ENCODE results near the gene FNDC3B. TPM values are rescaled to one million over a fixed set of nuclear protein-coding genes. Genes with fewer than 3 reads are reported as not detected.

Gene FNDC3B
- total and polyA plus RNA-seq, 2 of the 8 experiments (the other 6 are each of a cell fraction or from before 2014, with no cell fraction given), result 14.1 to 44.4 TPM

- WGBS, 2 experiments (ENCODE audit: extremely low coverage in 1 of 2, insufficient coverage in 1 of 2, insufficient read length in 1 of 2, insufficient replicate concordance in 2 of 2, low coverage in 1 of 2, low lambda C conversion rate in 2 of 2, missing lambda C conversion rate in 1 of 2), result 91% methylated on average over 2 of the region's 2 CpGs; no CpG with 5 or more reads in 1 of the 2 experiments
- no peak overlapping the region for H2BK15ac ChIP-seq (ENCODE audit: low read length)
These were observed 204.6 kb downstream of the FNDC3B start for GRCh38 chr3:172244011-172244410.

More at GRCh38 chr3:172244011-172244410, 204.6 kb downstream of the FNDC3B start:
- Histone ChIP-seq H3K4me3 (ENCODE audit: extremely low read depth in 1 of 4, insufficient read depth in 2 of 4, low read depth in 3 of 4, low read length in 4 of 4) (no peak overlapping the region), H2AK5ac (ENCODE audit: low read depth, low read length) (no peak overlapping the region), H3K4me2 (ENCODE audit: insufficient read depth in 1 of 2, low read depth in 2 of 2, low read length in 2 of 2) (no peak overlapping the region), H3K27ac (ENCODE audit: low read depth, low read length) (no peak overlapping the region), H4K91ac (replicated peaks; ENCODE audit: insufficient read length, low read length) (no peak overlapping the region), H3K14ac (ENCODE audit: insufficient read length) (no peak overlapping the region), H3K56ac (replicated peaks; ENCODE audit: insufficient read length, low read depth, low read length) (no peak overlapping the region), H3K79me2 (ENCODE audit: control insufficient read depth in 1 of 2, insufficient read depth in 2 of 2, low read length in 2 of 2) (peaks cover 0 to 6% of the 10 kb centered on the region in 2 experiments; a peak in 1 of 4 replicates), H3K9ac (replicated peaks in 1 of 4; ENCODE audit: extremely low read depth in 1 of 4, low read depth in 3 of 4, low read length in 3 of 4) (no peak overlapping the region), H3K4me1 (replicated peaks in 1 of 4; ENCODE audit: control insufficient read depth in 3 of 4, insufficient read depth in 4 of 4, low read length in 3 of 4) (peaks cover 0 to 10% (median 2%) of the 10 kb centered on the region in 4 experiments; a peak in 3 of 7 replicates), H2BK20ac (ENCODE audit: low read length) (no peak overlapping the region), H3K27me3 (replicated peaks in 1 of 4; ENCODE audit: control insufficient read depth in 3 of 4, extremely low read depth in 1 of 4, insufficient read depth in 3 of 4, low read length in 3 of 4) (no peaks in the 10 kb centered on the region), H4K8ac (ENCODE audit: extremely low read depth, insufficient read depth, low read length) (no peak overlapping the region), H2BK12ac (ENCODE audit: low read depth, low read length) (no peak overlapping the region), H3K36me3 (ENCODE audit: control insufficient read depth in 2 of 4, insufficient read depth in 4 of 4, low read length in 3 of 4) (peaks cover 0 to 22% (median 6%) of the 10 kb centered on the region in 4 experiments; a peak in 4 of 8 replicates), H3K23ac (ENCODE audit: insufficient read length) (no peak overlapping the region), H2BK120ac (replicated peaks; ENCODE audit: low read depth, low read length) (no peak overlapping the region), H3K23me2 (ENCODE audit: low read depth, low read length) (no peaks in the 10 kb centered on the region), H3K9me3 (ENCODE audit: insufficient read depth in 2 of 2, low read depth in 1 of 2, low read length in 1 of 2) (peaks cover 19 to 29% of the 10 kb centered on the region in 2 experiments), H3K18ac (ENCODE audit: extremely low read depth, low read length) (no peak overlapping the region), H4K20me1 (replicated peaks in 1 of 2; ENCODE audit: control insufficient read depth in 1 of 2, insufficient read depth in 2 of 2, low read length in 2 of 2) (no peaks in the 10 kb centered on the region), H3K79me1 (ENCODE audit: low read depth, low read length) (no peaks in the 10 kb centered on the region), H2BK5ac (ENCODE audit: low read depth, low read length) (no peak overlapping the region), H3K4ac (replicated peaks; ENCODE audit: insufficient read length, low read depth, low read length) (no peak overlapping the region), H2AFZ (ENCODE audit: low read length) (no peak overlapping the region), H4K5ac (ENCODE audit: insufficient read length, low read depth, low read length) (no peak overlapping the region)
- DNase-seq (ENCODE audit: low read depth in 1 of 2, low spot score in 2 of 2) (no peak), FAIRE-seq (no peak)
- CTCF ChIA-PET (ENCODE audit: partially characterized antibody), result interaction anchor here (1.2 kb wide), 1 partner anchor 420 kb away, joined by 3 read pairs; no protein-coding TSS in a partner anchor
- TF ChIP-seq RXRA (IDR thresholded peaks at IDR 0.05; ENCODE audit: insufficient read depth, low read depth, low read length) (no peak), SAP30 (IDR thresholded peaks at IDR 0.05; ENCODE audit: insufficient read depth, insufficient replicate concordance, low read length) (no peak), GABPA (IDR thresholded peaks at IDR 0.05; ENCODE audit: borderline replicate concordance, insufficient read depth, low read length) (no peak), FOSL1 (IDR thresholded peaks at IDR 0.05; ENCODE audit: insufficient read depth, low read depth, low read length) (no peak), SIN3A (conservative IDR thresholded peaks at IDR 0.05 in 1 of 2, IDR thresholded peaks at IDR 0.05 in 1 of 2; ENCODE audit: low read depth in 1 of 2, low read length in 2 of 2) (no peak), POLR2AphosphoS5 (IDR thresholded peaks at IDR 0.05; ENCODE audit: low read depth, low read length) (no peak), CREB1 (IDR thresholded peaks at IDR 0.05) (no peak), TBP (IDR thresholded peaks at IDR 0.05; ENCODE audit: low read depth, low read length) (no peak), CTCF (IDR thresholded peaks at IDR 0.05; ENCODE audit: control extremely low read depth in 1 of 3, insufficient read depth in 1 of 3, low read depth in 1 of 3, low read length in 3 of 3) (no peak)
- POLR2A ChIA-PET (ENCODE audit: partially characterized antibody), result no interaction called here
